Stimulated activated CD8-positive, alpha-beta memory T cell treated with anti-CD3 and anti-CD28 coated beads, Interleukin-7, amount 100 ng/mL, for 1 hour (primary cell): ENCODE results near the gene PRAMEF17.
"Not testable (repeated sequence)": the region's sequence is repeated elsewhere in the genome, so short reads cannot be mapped to it uniquely, and the experiment has no call there.

ENCODE experiments used
- DNase-seq, 2 donors: peaks; one replicate each; pipeline ENCODE4 v3.0.0-alpha.2; 2020; ENCODE audit warnings: low read depth in 2 of 2

The PRAMEF17 gene

GRCh38 chr1:13389332-13389731, at the start of gene PRAMEF17:
TSS of gene PRAMEF17 (plus strand) at chr1:13389632. CDS start at chr1:13389658, 26 bp downstream.
- DNase-seq = not testable (repeated sequence)

- DNase-seq = not testable (repeated sequence)
These were observed 46.9 kb upstream of the PRAMEF17 start for GRCh38 chr1:13342496-13342895.

GRCh38 chr1:13347034-13347433, 42.4 kb upstream of the PRAMEF17 start, which contains the start of gene PRAMEF14:
TSS of gene PRAMEF14 (minus strand) at chr1:13347134. CDS start at chr1:13345314, 1,820 bp downstream.
- not testable (repeated sequence) for DNase-seq

- DNase-seq = not testable (repeated sequence)
These were observed 36.0 kb upstream of the PRAMEF17 start for GRCh38 chr1:13353476-13353875.

- not testable (repeated sequence) for DNase-seq
These were observed 35.0 kb upstream of the PRAMEF17 start for GRCh38 chr1:13354475-13354874.

GRCh38 chr1:13356774-13357173, 32.7 kb upstream of the PRAMEF17 start:
- not testable (repeated sequence) for DNase-seq

- DNase-seq = not testable (repeated sequence)
These were observed 27.1 kb upstream of the PRAMEF17 start for GRCh38 chr1:13362364-13362763.

GRCh38 chr1:13364928-13365327, 24.5 kb upstream of the PRAMEF17 start:
- DNase-seq = not testable (repeated sequence)

- DNase-seq = not testable (repeated sequence)
These were observed 22.9 kb upstream of the PRAMEF17 start for GRCh38 chr1:13366536-13366935.

GRCh38 chr1:13368544-13368943, 20.9 kb upstream of the PRAMEF17 start:
- not testable (repeated sequence) for DNase-seq

GRCh38 chr1:13378983-13379382, 10.4 kb upstream of the PRAMEF17 start:
- DNase-seq = not testable (repeated sequence)

- not testable (repeated sequence) for DNase-seq
These were observed 9.1 kb upstream of the PRAMEF17 start for GRCh38 chr1:13380380-13380779.

GRCh38 chr1:13393004-13393403, 3.6 kb downstream of the PRAMEF17 start:
- not testable (repeated sequence) for DNase-seq

- not testable (repeated sequence) for DNase-seq
These were observed 5.3 kb downstream of the PRAMEF17 start for GRCh38 chr1:13394761-13395160.

GRCh38 chr1:13395311-13395710, 5.9 kb downstream of the PRAMEF17 start:
- not testable (repeated sequence) for DNase-seq

GRCh38 chr1:13407811-13408210, 18.4 kb downstream of the PRAMEF17 start:
- no peak for DNase-seq

GRCh38 chr1:13410150-13410549, 20.7 kb downstream of the PRAMEF17 start, which contains the start of gene PRAMEF20:
TSS of gene PRAMEF20 (plus strand) at chr1:13410450. CDS start at chr1:13416355, 5,905 bp downstream.
- not testable (repeated sequence) for DNase-seq

- DNase-seq = no peak
These were observed 41.1 kb downstream of the PRAMEF17 start for GRCh38 chr1:13430495-13430894.

GRCh38 chr1:13432251-13432650, 42.8 kb downstream of the PRAMEF17 start:
- no peak for DNase-seq

GRCh38 chr1:13433694-13434358, 44.4 kb downstream of the PRAMEF17 start:
- not testable (repeated sequence) for DNase-seq

- DNase-seq = no peak
These were observed 46.0 kb downstream of the PRAMEF17 start for GRCh38 chr1:13435458-13435857.

GRCh38 chr1:13439104-13439783, 49.8 kb downstream of the PRAMEF17 start:
- not testable (repeated sequence) for DNase-seq
